Progenitor cell of endocrine pancreas (in vitro differentiated cells): ENCODE measurements around the gene MACROD2. TPM values are rescaled to one million over a fixed set of nuclear protein-coding genes. Genes with fewer than 3 reads are reported as not detected.
"Not testable (repeated sequence)": the region's sequence is repeated elsewhere in the genome, so short reads cannot be mapped to it uniquely, and the experiment has no call there.

Source experiments
- DNase-seq: peaks from one replicate; pipeline ENCODE4 v3.0.0; 2021; ENCODE audit warnings: low spot score; ENCODE audit not compliant: unreplicated experiment
- H3K27ac Mint-ChIP-seq: 2 replicates; pipeline ENCODE4 v1.8.0; 2021; ENCODE audit warnings: mild to moderate bottlenecking, moderate library complexity, mixed read lengths
- H3K27me3 Mint-ChIP-seq: 2 replicates; pipeline ENCODE4 v1.8.0; 2021; ENCODE audit warnings: mixed read lengths
- H3K36me3 Mint-ChIP-seq: 2 replicates; pipeline ENCODE4 v1.8.0; 2022; ENCODE audit warnings: mixed read lengths; ENCODE audit not compliant: insufficient read depth
- H3K4me1 Mint-ChIP-seq: 2 replicates; pipeline ENCODE4 v1.8.0; 2021; ENCODE audit warnings: low read depth, mixed read lengths
- H3K4me3 Mint-ChIP-seq: 2 replicates; pipeline ENCODE4 v1.8.0; 2021; ENCODE audit warnings: low read depth, mild to moderate bottlenecking, moderate library complexity, mixed read lengths
- H3K9me3 Mint-ChIP-seq: 2 replicates; pipeline ENCODE4 v1.8.0; 2021; ENCODE audit warnings: low read depth, mixed read lengths
- total RNA-seq: library from RNA; stranded (reverse); gene quantifications from 2 replicates; pipeline ENCODE4 v1.2.1, GENCODE V29; 2021
- TF ChIP-seq, protein P1 (sequence below): fragments of 200-600 bp; sonication (generic); IDR thresholded peaks from one replicate; pipeline ENCODE4 v1.5.0; 2021; ENCODE audit warnings: antibody characterized with exemption, mild to moderate bottlenecking; ENCODE audit not compliant: unreplicated experiment

Gene MACROD2
- total RNA-seq, 1 donor from 2014 or later, result 7.6 TPM

GRCh38 chr20:15977758-15978157, 1982.4 kb downstream of the MACROD2 start:
- no peaks in the 10 kb centered on the region for H3K27me3 Mint-ChIP-seq
- no peaks in the 10 kb centered on the region for H3K36me3 Mint-ChIP-seq
- H3K27ac Mint-ChIP-seq, result no peak overlapping the region
- TF ChIP-seq, protein P1, sequence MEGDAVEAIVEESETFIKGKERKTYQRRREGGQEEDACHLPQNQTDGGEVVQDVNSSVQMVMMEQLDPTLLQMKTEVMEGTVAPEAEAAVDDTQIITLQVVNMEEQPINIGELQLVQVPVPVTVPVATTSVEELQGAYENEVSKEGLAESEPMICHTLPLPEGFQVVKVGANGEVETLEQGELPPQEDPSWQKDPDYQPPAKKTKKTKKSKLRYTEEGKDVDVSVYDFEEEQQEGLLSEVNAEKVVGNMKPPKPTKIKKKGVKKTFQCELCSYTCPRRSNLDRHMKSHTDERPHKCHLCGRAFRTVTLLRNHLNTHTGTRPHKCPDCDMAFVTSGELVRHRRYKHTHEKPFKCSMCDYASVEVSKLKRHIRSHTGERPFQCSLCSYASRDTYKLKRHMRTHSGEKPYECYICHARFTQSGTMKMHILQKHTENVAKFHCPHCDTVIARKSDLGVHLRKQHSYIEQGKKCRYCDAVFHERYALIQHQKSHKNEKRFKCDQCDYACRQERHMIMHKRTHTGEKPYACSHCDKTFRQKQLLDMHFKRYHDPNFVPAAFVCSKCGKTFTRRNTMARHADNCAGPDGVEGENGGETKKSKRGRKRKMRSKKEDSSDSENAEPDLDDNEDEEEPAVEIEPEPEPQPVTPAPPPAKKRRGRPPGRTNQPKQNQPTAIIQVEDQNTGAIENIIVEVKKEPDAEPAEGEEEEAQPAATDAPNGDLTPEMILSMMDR, result no peak
- no peak overlapping the region for H3K4me3 Mint-ChIP-seq
- no peak for DNase-seq
- H3K9me3 Mint-ChIP-seq, result peaks cover 15% of the 10 kb centered on the region
- peaks cover 4% of the 10 kb centered on the region for H3K4me1 Mint-ChIP-seq

DNA sequence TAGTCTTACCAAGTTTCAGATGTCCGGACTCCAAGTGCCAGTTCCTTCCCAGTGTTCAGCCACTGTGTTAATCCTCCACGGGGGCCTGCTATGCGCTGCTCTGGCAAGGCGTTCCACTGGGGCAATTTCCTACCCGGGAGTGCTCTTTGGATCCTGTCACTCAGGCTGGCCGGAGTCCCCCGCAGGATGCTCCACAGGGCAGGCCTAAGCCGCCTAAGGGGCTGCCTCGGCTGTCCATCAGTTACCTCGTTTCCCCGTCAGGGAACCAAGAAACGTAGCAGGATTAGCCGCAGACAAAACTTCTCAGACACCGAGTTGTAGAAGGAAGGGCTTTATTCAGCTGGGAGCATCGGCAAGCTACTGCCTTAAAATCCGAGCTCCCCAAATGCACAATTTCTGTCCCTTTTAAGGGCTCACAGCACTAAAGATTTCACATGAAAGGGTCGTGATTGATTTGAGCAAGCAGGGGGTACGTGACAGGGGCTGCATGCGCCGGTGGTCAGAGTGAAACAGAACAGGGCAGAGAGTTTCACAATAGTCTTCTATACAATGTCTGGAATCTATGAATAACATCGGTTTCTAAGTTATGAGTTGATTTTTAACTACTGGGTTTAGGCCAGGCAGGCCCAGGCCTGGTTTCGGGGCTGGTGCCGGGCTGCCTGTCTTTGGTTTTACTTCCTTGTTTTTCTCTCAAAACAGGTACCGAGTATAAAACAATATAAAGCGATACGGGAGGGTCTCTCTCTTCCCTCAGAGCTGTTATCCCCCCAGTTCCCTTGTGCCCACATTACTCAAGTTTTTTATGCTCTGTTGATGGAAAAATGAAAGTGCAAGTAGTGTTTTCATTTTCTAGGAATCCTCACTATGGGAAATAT, 1990.4 kb downstream of the MACROD2 start:
- H3K36me3 Mint-ChIP-seq, H3K27me3 Mint-ChIP-seq, DNase-seq, H3K4me1 Mint-ChIP-seq, H3K4me3 Mint-ChIP-seq, H3K27ac Mint-ChIP-seq, H3K9me3 Mint-ChIP-seq: not testable (repeated sequence)

GRCh38 chr20:15986690-15987089, 1991.4 kb downstream of the MACROD2 start:
- H3K27ac Mint-ChIP-seq, result no peak overlapping the region
- H3K4me1 Mint-ChIP-seq, result no peaks in the 10 kb centered on the region
- DNase-seq, result no peak
- peaks cover 5% of the 10 kb centered on the region for H3K9me3 Mint-ChIP-seq
- H3K4me3 Mint-ChIP-seq, result no peak overlapping the region
- no peaks in the 10 kb centered on the region for H3K27me3 Mint-ChIP-seq
- TF ChIP-seq, protein P1, result no peak
- no peaks in the 10 kb centered on the region for H3K36me3 Mint-ChIP-seq

DNA sequence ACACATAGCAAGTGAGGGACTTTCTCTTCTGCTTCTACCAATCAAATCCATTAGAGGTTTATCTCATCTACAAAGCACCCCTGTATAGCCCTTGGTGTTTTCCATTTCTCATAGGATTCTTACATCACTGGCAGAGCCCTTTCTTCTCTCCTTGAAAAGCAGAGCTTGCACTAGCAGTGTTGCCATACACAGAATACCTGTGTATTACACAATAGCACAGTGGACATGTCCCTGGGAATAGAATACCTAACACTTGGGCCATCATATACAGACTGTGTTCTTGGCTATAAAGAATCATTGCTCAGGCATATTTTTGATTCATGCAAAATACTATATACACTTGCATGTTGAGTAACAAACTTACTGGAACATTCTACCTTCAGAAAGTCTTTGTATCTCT, 1996.0 kb downstream of the MACROD2 start:
- TF ChIP-seq, protein P1, result no peak
- Mint-ChIP-seq H3K4me1 (peaks cover 3% of the 10 kb centered on the region), H3K36me3 (peaks cover 2% of the 10 kb centered on the region), H3K27ac (no peak overlapping the region), H3K9me3 (peaks cover 6% of the 10 kb centered on the region), H3K4me3 (no peak overlapping the region), H3K27me3 (no peaks in the 10 kb centered on the region)
- DNase-seq, result no peak

GRCh38 chr20:15992564-15992963, 1997.2 kb downstream of the MACROD2 start:
- TF ChIP-seq, protein P1, result no peak
- Mint-ChIP-seq H3K36me3 (peaks cover 5% of the 10 kb centered on the region), H3K27me3 (no peaks in the 10 kb centered on the region), H3K27ac (no peak overlapping the region), H3K9me3 (peaks cover 13% of the 10 kb centered on the region), H3K4me1 (peaks cover 3% of the 10 kb centered on the region), H3K4me3 (no peak overlapping the region)
- DNase-seq, result no peak

GRCh38 chr20:16000112-16000511, 2004.8 kb downstream of the MACROD2 start:
- Mint-ChIP-seq H3K27ac (no peak overlapping the region), H3K36me3 (peaks cover 8% of the 10 kb centered on the region), H3K27me3 (no peaks in the 10 kb centered on the region), H3K4me1 (peaks cover 9% of the 10 kb centered on the region), H3K4me3 (no peak overlapping the region), H3K9me3 (peaks cover 24% of the 10 kb centered on the region)
- DNase-seq, result no peak
- TF ChIP-seq, protein P1, result no peak
